OCI-LY7 (cell line): ENCODE measurements around the gene CYP3A7.

Source experiments
- EZH2phosphoT487 ChIP-seq: fragments of 200-600 bp; sonication (generic); IDR thresholded peaks from 2 replicates; pipeline ENCODE4 v1.6.1; 2018; ENCODE audit warnings: low read depth, borderline replicate concordance, mild to moderate bottlenecking, mixed run types, antibody characterized with exemption, low read length, moderate library complexity, mixed read lengths
- TF ChIP-seq, protein P1 (sequence below): fragments of 200-600 bp; sonication (generic); conservative IDR thresholded peaks from 2 replicates; pipeline ENCODE4 v1.5.1; 2014; ENCODE audit warnings: mild to moderate bottlenecking, antibody characterized with exemption, low read length, moderate library complexity, mixed read lengths

DNA sequence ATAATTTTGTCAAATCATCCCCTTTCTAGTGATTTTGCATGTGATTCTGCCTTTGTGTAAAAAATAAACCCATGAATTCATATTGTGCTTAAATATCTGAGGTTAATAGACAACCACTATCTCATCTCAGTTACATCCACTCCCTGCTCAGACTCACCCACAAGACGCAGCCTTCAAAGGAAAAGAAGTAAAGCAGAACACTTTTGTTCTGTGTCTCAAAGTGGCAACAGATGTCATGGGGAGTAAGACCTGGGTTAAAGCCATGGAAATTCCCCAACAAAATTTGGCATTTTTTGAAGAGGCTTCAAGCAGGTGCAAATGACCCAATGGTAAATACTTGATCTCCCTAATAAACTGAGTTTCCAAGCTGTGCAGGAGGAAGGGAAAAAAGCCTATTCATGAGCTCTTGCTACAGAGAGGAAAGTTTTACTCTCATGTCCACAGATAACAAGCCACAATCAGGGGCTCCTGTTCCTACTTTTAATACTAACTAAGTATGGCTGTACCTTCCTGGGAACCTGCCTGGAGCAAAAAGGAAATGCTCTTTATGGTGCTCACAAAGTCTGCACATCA lies 4.7 kb downstream of the CYP3A7 start:
- TF ChIP-seq, protein P1, sequence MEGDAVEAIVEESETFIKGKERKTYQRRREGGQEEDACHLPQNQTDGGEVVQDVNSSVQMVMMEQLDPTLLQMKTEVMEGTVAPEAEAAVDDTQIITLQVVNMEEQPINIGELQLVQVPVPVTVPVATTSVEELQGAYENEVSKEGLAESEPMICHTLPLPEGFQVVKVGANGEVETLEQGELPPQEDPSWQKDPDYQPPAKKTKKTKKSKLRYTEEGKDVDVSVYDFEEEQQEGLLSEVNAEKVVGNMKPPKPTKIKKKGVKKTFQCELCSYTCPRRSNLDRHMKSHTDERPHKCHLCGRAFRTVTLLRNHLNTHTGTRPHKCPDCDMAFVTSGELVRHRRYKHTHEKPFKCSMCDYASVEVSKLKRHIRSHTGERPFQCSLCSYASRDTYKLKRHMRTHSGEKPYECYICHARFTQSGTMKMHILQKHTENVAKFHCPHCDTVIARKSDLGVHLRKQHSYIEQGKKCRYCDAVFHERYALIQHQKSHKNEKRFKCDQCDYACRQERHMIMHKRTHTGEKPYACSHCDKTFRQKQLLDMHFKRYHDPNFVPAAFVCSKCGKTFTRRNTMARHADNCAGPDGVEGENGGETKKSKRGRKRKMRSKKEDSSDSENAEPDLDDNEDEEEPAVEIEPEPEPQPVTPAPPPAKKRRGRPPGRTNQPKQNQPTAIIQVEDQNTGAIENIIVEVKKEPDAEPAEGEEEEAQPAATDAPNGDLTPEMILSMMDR, result no peak
- TF ChIP-seq EZH2phosphoT487, result no peak
